Measurements from ENCODE around the gene NAE1. TPM values are rescaled to one million over a fixed set of nuclear protein-coding genes. Genes with fewer than 3 reads are reported as not detected.

NAE1 gene
- total RNA-seq, 1 donor from 2014 or later = 78.8 TPM

DNA sequence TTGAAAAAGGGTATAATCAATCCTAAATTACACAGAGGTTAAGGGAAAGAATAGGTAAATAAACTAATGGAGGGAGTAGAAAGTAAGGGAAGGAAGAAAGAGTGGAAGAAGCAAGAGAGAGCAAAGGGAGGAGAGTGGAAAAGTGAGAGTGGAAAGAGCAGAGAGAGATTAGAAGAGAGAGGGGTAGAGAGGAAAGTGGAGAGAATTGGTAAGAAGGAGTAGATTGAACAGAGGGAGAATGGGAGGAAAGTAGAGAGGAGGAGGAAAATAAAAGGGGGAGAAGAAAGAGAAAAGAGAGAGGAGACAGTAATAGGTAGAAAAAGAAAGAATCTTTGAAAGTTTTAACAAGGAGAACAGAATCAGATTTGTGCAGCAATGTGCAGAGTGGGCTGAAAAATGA is 54.3 kb downstream of the NAE1 start:
- H3K9me3 Mint-ChIP-seq = no peaks in the 10 kb centered on the region
- no peaks in the 10 kb centered on the region for H3K27me3 Mint-ChIP-seq (ENCODE audit: low read depth)
- no peak overlapping the region for H3K27ac Mint-ChIP-seq
- no peak for TF ChIP-seq CTCF (IDR thresholded peaks at IDR 0.05; ENCODE audit: unreplicated experiment)
- H3K4me3 Mint-ChIP-seq = no peak overlapping the region
- H3K4me1 Mint-ChIP-seq = peaks cover 8% of the 10 kb centered on the region
- no peaks in the 10 kb centered on the region for H3K36me3 Mint-ChIP-seq
- DNase-seq (ENCODE audit: low spot score in 2 of 2, unreplicated experiment in 2 of 2) = no peak

DNA sequence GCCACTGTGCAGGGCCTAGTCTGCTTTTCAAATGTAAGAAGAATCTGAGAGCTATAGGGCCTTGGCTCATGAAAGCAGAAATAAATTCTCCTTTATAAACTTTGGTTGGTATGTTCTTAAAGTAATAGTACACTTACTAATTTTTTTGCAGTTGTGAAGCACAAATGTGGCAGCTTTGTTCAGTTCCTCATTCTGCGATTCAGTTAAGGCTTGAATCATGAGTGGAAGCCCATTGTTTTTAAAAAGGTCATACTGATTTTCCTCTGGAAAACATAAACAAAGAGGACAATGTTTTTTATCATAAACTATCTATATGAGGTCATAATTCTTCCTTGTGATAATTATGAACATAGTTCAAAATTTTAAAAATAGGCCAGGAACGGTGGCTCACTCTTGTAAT is 55.8 kb downstream of the NAE1 start:
- no peaks in the 10 kb centered on the region for H3K36me3 Mint-ChIP-seq
- H3K9me3 Mint-ChIP-seq = no peaks in the 10 kb centered on the region
- H3K27me3 Mint-ChIP-seq (ENCODE audit: low read depth) = no peaks in the 10 kb centered on the region
- DNase-seq (ENCODE audit: low spot score in 2 of 2, unreplicated experiment in 2 of 2) = no peak
- no peak overlapping the region for H3K4me3 Mint-ChIP-seq
- H3K27ac Mint-ChIP-seq = no peak overlapping the region
- peaks cover 8% of the 10 kb centered on the region for H3K4me1 Mint-ChIP-seq
- no peak for TF ChIP-seq CTCF (IDR thresholded peaks at IDR 0.05; ENCODE audit: unreplicated experiment)

DNA sequence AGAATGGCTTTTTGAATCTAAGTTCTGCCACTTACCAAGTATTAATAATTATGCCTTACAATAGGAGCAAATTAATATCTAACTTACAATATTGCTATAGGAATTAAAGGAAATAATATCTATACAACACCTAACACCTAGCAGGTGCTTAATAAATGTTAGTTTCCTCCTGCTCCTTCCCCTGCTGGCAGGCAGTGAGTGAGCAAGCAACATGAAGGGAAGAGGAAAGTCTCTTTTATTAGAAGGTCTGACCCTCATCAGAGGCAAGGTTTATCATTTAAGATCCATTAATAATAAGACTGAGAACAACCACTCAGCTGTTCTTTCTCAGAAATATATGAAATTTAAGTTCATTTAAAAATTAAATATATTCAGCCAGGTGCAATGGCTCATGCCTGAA is 72.7 kb downstream of the NAE1 start:
- no peaks in the 10 kb centered on the region for H3K9me3 Mint-ChIP-seq
- H3K36me3 Mint-ChIP-seq = no peaks in the 10 kb centered on the region
- H3K4me1 Mint-ChIP-seq = no peaks in the 10 kb centered on the region
- TF ChIP-seq CTCF (IDR thresholded peaks at IDR 0.05; ENCODE audit: unreplicated experiment) = no peak
- no peak for DNase-seq (ENCODE audit: low spot score in 2 of 2, unreplicated experiment in 2 of 2)
- H3K27me3 Mint-ChIP-seq (ENCODE audit: low read depth) = peaks cover 14% of the 10 kb centered on the region
- H3K4me3 Mint-ChIP-seq = no peak overlapping the region
- no peak overlapping the region for H3K27ac Mint-ChIP-seq

DNA sequence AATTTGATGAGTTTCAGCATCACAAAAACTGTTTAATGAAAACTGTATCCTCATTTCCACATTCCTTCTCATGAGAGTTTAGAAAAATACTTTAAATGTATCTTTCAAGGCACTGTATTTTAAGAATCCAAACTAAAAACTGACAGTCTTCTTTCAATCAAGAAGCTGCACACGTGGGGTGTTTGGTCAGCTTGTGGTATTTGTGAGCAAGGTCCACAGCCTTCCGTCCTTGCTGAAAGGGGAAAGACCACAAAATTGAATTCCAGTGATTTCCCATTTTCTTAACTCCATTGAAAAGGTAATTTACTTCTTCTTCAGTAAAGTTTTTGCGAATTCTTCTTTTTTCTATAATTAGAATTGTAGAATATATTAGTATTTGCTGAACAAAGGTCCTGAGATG is 76.0 kb downstream of the NAE1 start:
- H3K4me3 Mint-ChIP-seq = no peak overlapping the region
- H3K27me3 Mint-ChIP-seq (ENCODE audit: low read depth) = peaks cover 22% of the 10 kb centered on the region
- H3K9me3 Mint-ChIP-seq = no peaks in the 10 kb centered on the region
- no peak for DNase-seq (ENCODE audit: low spot score in 2 of 2, unreplicated experiment in 2 of 2)
- H3K36me3 Mint-ChIP-seq = no peaks in the 10 kb centered on the region
- H3K27ac Mint-ChIP-seq = no peak overlapping the region
- H3K4me1 Mint-ChIP-seq = peaks cover 13% of the 10 kb centered on the region
- no peak for TF ChIP-seq CTCF (IDR thresholded peaks at IDR 0.05; ENCODE audit: unreplicated experiment)

DNA sequence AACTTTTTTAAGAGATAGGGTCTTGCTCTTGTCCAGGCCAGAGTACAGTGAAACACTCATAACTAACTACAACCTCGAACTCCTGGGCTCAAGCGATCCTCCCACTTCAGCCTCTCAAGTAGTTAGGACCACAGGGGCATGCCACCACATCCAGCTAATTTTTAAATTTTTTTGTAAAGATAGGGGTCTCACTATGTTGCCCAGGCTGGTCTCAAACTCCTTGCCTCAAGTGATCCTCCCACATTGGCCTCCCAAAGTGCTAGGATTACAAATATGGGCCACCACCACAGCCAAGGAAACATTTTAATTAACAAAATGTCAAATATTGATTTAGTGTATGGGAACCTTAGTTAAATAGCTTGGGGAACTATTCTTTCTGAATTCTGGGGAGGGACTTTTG is 76.6 kb downstream of the NAE1 start:
- Mint-ChIP-seq H3K36me3 (no peaks in the 10 kb centered on the region), H3K4me3 (no peak overlapping the region), H3K27ac (no peak overlapping the region), H3K27me3 (ENCODE audit: low read depth) (peaks cover 22% of the 10 kb centered on the region), H3K4me1 (peaks cover 19% of the 10 kb centered on the region), H3K9me3 (no peaks in the 10 kb centered on the region)
- no peak for TF ChIP-seq CTCF (IDR thresholded peaks at IDR 0.05; ENCODE audit: unreplicated experiment)
- DNase-seq (ENCODE audit: low spot score in 2 of 2, unreplicated experiment in 2 of 2) = no peak

GRCh38 chr16:66752958-66753357 is 77.8 kb downstream of the NAE1 start:
- no peak overlapping the region for H3K4me3 Mint-ChIP-seq
- no peak overlapping the region for H3K27ac Mint-ChIP-seq
- H3K36me3 Mint-ChIP-seq = no peaks in the 10 kb centered on the region
- peaks cover 20% of the 10 kb centered on the region for H3K27me3 Mint-ChIP-seq (ENCODE audit: low read depth)
- H3K4me1 Mint-ChIP-seq = peaks cover 23% of the 10 kb centered on the region
- H3K9me3 Mint-ChIP-seq = no peaks in the 10 kb centered on the region
- no peak for DNase-seq (ENCODE audit: low spot score in 2 of 2, unreplicated experiment in 2 of 2)
- no peak for TF ChIP-seq CTCF (IDR thresholded peaks at IDR 0.05; ENCODE audit: unreplicated experiment)

All from mesothelial cell of epicardium (in vitro differentiated cells).